Cerebellar cortex (tissue), 1 donor: ENCODE data around the gene FILIP1L.

Source experiments
- DNase-seq: peaks from one replicate; pipeline ENCODE4 v3.0.0-alpha.2; 2015; ENCODE audit warnings: low spot score

FILIP1L gene

DNA sequence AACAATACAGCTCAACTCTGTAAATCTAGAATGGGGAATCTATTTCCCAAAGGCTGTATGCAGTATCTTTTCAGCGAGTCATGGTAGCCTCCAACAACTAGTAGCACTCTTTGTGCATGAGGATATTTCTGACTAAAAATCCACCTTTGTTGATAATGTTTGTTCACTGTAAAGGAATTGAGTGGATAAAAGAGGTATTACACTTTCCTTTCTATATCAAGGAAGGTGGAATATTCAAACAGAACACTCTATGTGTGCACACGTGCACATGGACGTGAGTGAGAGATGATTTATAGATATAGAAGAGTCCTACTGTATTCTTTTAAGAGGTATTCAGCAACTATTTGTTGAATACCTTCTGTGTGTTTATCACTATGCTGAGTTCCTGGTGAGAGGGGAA, 228.4 kb downstream of the FILIP1L start:
- no peak for DNase-seq

DNA sequence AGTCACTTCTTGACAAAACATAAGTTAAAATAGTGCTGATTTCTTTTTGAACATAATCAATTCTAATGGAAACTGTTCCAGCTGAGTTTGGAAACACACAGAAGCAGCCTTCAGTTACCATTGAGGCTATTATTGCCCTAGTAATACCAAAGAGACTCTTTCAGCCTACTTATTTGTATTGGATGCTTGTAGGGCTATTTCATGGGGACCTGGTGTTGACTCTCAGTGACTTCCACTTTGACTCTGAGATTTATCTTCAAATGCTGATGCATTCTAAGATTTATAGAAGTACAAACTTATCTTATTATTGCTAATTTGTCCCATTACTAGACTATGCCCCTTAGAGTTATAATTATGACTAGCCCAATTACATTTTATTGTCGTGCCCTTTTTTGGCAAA, 229.2 kb downstream of the FILIP1L start:
- no peak for DNase-seq

- DNase-seq, result no peak
Measured at GRCh38 chr3:99884484-99884883, 229.8 kb downstream of the FILIP1L start.

DNA sequence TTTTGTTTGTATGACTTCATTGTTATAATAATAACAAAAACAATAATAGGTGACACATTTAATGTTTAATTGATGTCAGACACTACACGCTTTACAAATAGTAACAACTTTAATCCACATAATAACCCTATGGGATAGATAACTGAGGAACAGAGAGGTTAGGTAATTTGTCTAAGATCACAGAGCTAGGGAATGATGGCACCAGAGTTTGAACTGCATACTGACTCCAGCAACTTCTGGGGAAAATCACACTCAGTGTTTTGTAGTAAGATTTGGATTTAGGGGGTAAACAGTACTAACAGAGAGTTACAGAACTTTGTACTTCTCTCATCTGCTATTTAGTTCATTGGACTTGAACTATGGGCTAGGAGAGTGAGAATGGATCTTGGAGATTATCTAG, 230.6 kb downstream of the FILIP1L start:
- DNase-seq, result no peak

DNA sequence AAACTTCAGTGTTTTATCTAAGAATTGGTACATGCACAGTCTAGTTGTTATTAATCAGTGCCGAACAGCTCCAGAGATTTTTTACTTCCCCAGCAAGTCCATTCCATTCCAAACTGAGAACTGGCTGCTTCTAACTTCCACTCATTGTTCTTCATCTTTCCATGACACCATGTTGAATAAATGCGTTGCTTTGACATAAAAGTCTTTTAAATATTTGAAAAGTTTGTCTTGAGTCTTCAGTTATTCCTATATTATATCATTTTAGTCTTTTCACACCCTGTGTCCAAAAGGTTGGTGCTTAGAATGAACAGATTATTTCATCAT, 231.2 kb downstream of the FILIP1L start:
- no peak for DNase-seq

GRCh38 chr3:99882436-99883137, 231.7 kb downstream of the FILIP1L start:
- no peak for DNase-seq

GRCh38 chr3:99881121-99881524, 233.2 kb downstream of the FILIP1L start:
- no peak for DNase-seq

DNA sequence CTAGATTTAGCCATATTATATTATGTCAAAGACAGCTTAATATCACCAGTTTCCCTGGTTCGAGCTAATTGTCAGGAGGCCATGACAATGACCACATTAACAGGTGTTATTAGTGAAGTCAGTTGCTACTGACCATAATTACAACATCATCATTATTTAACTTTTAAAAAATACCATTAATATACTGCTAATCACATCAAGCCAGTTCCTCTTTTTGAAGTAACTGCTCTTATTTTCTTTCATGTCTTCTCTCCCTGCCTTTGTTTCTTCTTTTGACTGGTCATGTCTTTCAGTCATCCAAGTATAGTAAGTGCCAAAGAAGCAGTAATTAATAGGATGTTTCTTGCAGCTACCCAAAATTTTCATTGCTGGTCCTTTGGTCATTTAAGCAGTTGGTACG, 235.0 kb downstream of the FILIP1L start:
- no peak for DNase-seq

GRCh38 chr3:99878005-99878404, 236.3 kb downstream of the FILIP1L start:
- DNase-seq, result no peak

DNA sequence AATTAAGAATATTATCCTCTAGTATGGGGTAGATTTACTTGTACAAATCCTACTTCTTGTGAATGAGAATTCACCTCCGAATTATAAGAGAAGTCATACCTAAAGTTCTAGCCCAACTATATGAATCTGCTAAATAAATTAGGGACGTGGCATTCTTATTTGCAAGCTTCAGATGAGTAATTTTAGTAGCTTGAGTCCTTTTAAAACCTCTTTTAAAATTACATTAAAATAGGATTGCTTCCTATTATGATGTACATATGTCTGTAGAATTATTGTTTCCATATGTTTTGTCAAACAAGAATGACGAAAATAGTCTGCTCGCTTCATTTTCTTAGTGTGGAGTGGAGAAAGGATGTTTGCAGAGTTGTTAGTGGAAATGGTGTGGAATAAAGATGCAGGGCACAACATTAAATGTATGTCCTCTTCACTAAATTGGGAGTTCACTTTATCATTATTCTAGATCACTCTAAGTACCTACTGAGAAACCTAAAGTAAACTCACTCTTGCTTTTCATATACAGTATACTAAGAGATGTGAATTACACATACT, 237.2 kb downstream of the FILIP1L start:
- DNase-seq, result peak; percentile 13

GRCh38 chr3:99875929-99876841, 238.1 kb downstream of the FILIP1L start:
- DNase-seq, result peak; percentile 46

DNA sequence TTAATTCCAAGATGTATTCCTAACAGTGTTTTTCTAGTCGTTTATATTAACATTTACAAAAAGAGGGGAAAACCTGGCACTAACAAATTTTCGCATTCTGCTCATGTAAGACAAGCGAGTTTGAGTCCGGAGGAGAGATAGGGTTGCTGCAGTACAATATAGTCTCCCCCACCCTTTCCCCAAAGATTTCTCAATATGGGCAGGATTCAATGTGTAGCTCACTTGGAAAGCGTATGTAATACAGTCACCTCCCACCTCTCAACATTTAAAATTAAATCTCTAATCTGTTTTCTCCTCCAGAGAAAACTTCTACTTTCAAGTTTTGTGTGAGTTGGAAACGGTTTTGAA, 238.7 kb downstream of the FILIP1L start:
- peak; percentile 7 for DNase-seq

DNA sequence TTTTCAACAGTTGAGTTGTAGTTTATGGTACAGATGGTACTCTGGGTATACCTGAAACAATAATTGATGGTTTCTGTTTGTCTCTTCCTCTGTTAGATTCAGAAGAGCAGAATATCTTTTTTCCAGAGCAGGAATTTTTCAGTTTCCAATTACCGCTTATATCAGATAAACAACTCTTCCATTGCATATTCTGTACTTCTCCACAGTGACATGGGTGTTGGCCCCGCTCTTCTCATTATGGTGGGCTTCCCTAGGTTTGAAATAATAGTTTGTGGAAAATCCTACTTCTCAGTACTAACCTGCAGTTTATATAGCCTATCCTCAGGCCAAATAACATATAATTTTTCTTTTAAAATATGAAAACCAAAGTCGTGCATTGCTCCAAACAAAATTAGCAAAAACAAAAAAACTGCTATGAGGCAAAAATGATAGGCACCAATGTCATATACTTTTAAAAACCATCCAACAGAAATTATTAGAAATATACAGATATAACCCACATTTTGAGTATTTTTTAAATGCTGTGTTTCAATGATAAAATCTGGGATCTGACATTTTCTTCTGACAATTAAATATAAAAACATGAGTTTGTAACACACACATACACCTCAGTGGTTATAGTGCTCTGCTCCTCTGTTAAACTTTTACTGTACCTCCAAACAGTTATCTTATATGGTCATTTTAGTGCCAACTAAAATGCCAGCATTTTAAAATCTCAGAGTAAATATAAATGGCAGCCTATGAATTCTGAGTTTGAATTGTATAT, 239.9 kb downstream of the FILIP1L start:
- no peak for DNase-seq

- no peak for DNase-seq
Measured at GRCh38 chr3:99873269-99874102, 240.8 kb downstream of the FILIP1L start.

DNA sequence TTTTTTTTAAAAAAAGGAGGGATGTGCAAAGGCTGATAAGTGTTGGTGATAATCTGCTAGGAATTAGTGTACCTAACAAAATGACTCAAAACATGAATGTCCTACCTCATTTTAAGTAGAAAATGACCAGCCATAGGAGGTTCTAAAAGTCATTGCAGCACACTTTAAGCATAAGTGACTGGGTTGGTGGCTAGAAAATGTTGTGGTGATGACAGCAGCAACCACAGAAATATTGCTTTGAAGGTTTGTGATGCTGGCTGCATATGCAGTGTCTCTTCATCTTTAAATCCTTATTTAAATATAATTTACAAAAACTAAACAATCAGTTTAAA, 241.4 kb downstream of the FILIP1L start:
- no peak for DNase-seq

DNA sequence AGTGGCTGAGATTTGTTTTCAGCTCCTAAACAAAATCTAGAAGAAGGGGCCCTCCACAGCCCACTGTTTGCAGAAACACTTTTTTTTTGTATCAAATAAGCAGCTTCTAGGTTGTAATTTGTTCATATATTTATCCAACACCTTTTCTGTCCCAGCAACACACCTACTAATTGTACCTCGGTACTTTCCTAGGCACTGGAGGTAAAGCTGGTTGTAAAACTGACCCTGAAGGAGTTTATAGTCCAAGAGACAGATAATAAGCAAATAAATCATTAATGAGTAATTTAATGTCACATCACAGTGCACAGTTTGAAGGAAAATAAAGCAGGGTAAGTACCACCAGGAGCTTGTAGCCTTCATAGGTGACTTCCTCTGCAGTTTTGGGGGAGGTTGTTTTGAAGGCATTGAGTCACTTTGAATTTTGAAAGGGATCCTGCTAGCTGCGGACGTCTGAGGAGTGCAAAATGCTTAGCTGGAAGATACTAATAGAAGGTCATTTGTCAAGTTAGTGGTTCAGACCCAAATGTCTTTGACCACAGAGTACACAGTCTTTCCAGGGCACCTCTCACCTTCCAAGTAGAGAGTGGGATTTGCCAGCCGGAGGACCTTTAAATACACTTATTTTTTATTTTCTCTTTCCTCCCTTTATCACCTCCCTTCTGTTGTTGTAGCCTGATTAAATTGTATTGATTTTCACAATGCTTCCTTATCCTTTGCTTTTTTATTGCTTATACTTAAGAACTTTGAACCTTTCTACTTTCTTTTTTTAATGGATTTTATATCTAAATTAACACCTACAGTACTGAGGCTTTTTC, 242.9 kb downstream of the FILIP1L start:
- no peak for DNase-seq

DNA sequence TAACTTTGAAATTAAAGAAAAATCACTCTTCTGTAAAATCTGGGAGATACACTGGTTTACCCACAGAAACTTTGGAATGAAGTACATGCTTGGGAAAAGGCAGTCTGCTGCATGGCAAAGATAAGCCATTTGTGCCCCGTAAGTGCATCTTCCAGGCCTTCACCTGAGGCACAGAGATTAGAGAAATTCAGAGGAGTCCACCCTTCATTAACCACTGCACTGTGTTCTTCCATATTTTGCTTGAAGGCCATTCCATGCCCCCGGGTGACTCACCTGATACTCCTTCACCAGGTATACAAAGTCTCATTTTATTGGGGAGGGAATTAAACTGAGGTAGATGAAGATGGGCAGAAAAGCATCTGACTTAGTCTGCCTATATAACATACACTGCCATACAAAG, 243.6 kb downstream of the FILIP1L start:
- DNase-seq, result no peak

GRCh38 chr3:99869621-99870020, 244.7 kb downstream of the FILIP1L start:
- DNase-seq, result no peak

- no peak for DNase-seq
Measured at GRCh38 chr3:99868311-99868646, 246.0 kb downstream of the FILIP1L start.

- DNase-seq, result no peak
Measured at GRCh38 chr3:99867594-99868310, 246.5 kb downstream of the FILIP1L start.
